ENCODE results near the gene CHRNA10.
A peak's percentile ranks its signal among the peaks of the same experiment; 100 is the strongest.

The CHRNA10 gene

DNA sequence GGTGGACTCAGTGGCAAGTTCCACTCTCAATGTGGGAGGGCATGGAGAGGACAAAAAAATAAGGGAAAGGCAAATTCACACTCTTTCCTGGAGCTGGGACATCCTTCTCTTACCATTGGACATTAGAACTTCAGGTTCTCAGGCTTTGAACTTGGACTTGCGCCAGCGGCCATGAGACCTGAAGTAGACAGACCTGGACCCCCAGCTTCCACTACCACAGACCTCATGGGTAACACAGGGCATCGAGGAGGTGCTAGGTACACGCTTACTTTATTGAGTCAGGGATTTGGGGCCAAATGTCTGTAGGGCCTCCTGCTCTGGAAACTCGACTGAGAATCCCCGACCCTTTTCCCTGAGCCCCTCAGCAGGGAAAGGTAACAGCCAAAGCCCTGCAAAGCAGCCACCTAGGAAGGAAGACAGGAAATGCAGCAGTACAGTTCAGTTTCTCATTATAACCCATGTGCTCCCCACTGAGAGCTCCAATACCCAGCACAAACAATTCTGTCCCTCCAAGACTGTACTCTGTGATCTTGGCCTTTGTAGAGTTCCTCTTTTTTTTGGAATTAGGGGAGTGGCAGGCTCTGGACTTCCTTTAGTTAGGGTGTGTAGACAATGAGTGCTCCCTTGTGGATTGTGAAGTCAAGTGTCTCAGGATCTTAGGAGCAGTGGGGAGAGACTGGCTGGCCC is 5.7 kb downstream of the CHRNA10 start:
- no peak overlapping the region for H3K27ac ChIP-seq (replicated peaks; ENCODE audit: low read length)
- H3K9me3 ChIP-seq (replicated peaks in 1 of 2; ENCODE audit: control insufficient read depth in 2 of 2, insufficient read depth in 1 of 2, low read depth in 1 of 2, low read length in 2 of 2), result peaks cover 0 to 1% of the 10 kb centered on the region in 2 donors
- no peak for DNase-seq (ENCODE audit: low spot score)
- no peaks in the 10 kb centered on the region for H3K4me1 ChIP-seq (ENCODE audit: control insufficient read depth in 2 of 2, insufficient read depth in 1 of 2, low read depth in 1 of 2, low read length in 2 of 2)
- no peak overlapping the region for H2BK120ac ChIP-seq (ENCODE audit: low read depth, low read length)
- no peak overlapping the region for H3K9ac ChIP-seq (ENCODE audit: low read depth, low read length, poor library complexity)
- H3K14ac ChIP-seq (ENCODE audit: low read length), result no peak overlapping the region
- no peak overlapping the region for H2BK15ac ChIP-seq (ENCODE audit: low read length)
- no peak overlapping the region for H2AK5ac ChIP-seq (ENCODE audit: low read depth, low read length)
- no peak overlapping the region for H2AFZ ChIP-seq (ENCODE audit: low read length)
- H3K79me1 ChIP-seq (ENCODE audit: low read depth, low read length), result no peaks in the 10 kb centered on the region
- no peaks in the 10 kb centered on the region for H3K27me3 ChIP-seq (ENCODE audit: control insufficient read depth in 3 of 3, insufficient read depth in 3 of 3, low read depth in 1 of 3, low read length in 3 of 3)
- no peak overlapping the region for H3K4me2 ChIP-seq (ENCODE audit: insufficient read depth, low read length, poor library complexity, severe bottlenecking)
- no peak overlapping the region for H2BK5ac ChIP-seq (ENCODE audit: low read length)
- H4K8ac ChIP-seq (ENCODE audit: low read depth, low read length), result no peak overlapping the region
- WGBS, 2 donors (ENCODE audit: extremely low coverage in 2 of 2, insufficient read length in 2 of 2, insufficient replicate concordance in 1 of 2), result no CpG with 5 or more reads among the region's 6 CpGs
- H3K4ac ChIP-seq (ENCODE audit: low read length), result no peak overlapping the region
- no peak overlapping the region for H3K23ac ChIP-seq (ENCODE audit: low read depth, low read length, poor library complexity)
- no peak overlapping the region for H4K91ac ChIP-seq (ENCODE audit: low read depth, low read length, poor library complexity)
- H3K4me3 ChIP-seq (ENCODE audit: low read length in 2 of 2), result no peak overlapping the region
- peaks cover 17 to 58% of the 10 kb centered on the region in 2 donors for H3K36me3 ChIP-seq (replicated peaks in 1 of 2; ENCODE audit: control insufficient read depth in 2 of 2, insufficient read depth in 2 of 2, low read length in 2 of 2)
- H3K18ac ChIP-seq (ENCODE audit: low read length), result no peak overlapping the region
- no peak overlapping the region for H2BK12ac ChIP-seq (ENCODE audit: low read length)

DNA sequence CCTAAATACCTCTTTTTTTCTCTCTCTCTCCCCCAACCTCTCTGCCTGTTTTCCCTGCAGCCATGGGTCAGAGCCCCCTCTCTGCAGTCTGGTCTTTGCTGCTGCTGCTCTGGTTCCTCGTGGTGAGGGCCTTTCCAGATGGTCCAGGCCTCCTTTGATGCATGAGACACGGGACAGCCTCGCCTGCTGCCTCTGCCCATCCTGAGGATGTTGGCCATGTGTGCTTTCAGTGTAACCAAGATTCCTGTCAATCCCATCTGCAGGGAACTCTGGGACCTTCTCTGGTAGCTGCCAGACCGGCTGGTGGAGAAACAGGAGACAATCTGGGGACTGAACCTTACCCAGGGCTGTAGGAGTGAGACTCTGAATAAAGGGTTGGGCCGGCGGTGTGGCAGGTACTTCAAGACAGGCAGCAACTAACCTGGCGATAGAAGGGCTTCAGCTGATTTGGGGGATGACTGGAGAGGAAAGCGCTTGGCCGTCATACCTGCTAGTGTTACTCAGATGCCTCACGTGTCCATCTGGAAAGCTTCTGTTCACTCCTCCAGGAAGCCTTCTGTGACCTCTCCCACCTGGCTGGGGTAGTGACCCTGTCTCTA is 7.1 kb downstream of the CHRNA10 start:
- peaks cover 0 to 1% of the 10 kb centered on the region in 2 donors for H3K9me3 ChIP-seq (replicated peaks in 1 of 2; ENCODE audit: control insufficient read depth in 2 of 2, insufficient read depth in 1 of 2, low read depth in 1 of 2, low read length in 2 of 2)
- H3K79me1 ChIP-seq (ENCODE audit: low read depth, low read length), result no peaks in the 10 kb centered on the region
- no CpG with 5 or more reads among the region's 10 CpGs for WGBS, 2 donors (ENCODE audit: extremely low coverage in 2 of 2, insufficient read length in 2 of 2, insufficient replicate concordance in 1 of 2)
- no peak overlapping the region for H3K14ac ChIP-seq (ENCODE audit: low read length)
- H3K4me2 ChIP-seq (ENCODE audit: insufficient read depth, low read length, poor library complexity, severe bottlenecking), result no peak overlapping the region
- H3K4me3 ChIP-seq (ENCODE audit: low read length in 2 of 2), result no peak overlapping the region
- H2BK120ac ChIP-seq (ENCODE audit: low read depth, low read length), result no peak overlapping the region
- H3K27ac ChIP-seq (replicated peaks; ENCODE audit: low read length), result no peak overlapping the region
- H3K9ac ChIP-seq (ENCODE audit: low read depth, low read length, poor library complexity), result no peak overlapping the region
- H2AK5ac ChIP-seq (ENCODE audit: low read depth, low read length), result no peak overlapping the region
- H2BK5ac ChIP-seq (ENCODE audit: low read length), result no peak overlapping the region
- no peak overlapping the region for H2BK12ac ChIP-seq (ENCODE audit: low read length)
- H3K23ac ChIP-seq (ENCODE audit: low read depth, low read length, poor library complexity), result no peak overlapping the region
- no peak for DNase-seq (ENCODE audit: low spot score)
- no peak overlapping the region for H4K91ac ChIP-seq (ENCODE audit: low read depth, low read length, poor library complexity)
- H3K4ac ChIP-seq (ENCODE audit: low read length), result no peak overlapping the region
- no peaks in the 10 kb centered on the region for H3K27me3 ChIP-seq (ENCODE audit: control insufficient read depth in 3 of 3, insufficient read depth in 3 of 3, low read depth in 1 of 3, low read length in 3 of 3)
- H3K36me3 ChIP-seq (replicated peaks in 1 of 2; ENCODE audit: control insufficient read depth in 2 of 2, insufficient read depth in 2 of 2, low read length in 2 of 2), result peaks cover 13 to 45% of the 10 kb centered on the region in 2 donors
- H4K8ac ChIP-seq (ENCODE audit: low read depth, low read length), result no peak overlapping the region
- H3K4me1 ChIP-seq (ENCODE audit: control insufficient read depth in 2 of 2, insufficient read depth in 1 of 2, low read depth in 1 of 2, low read length in 2 of 2), result no peaks in the 10 kb centered on the region
- H2BK15ac ChIP-seq (ENCODE audit: low read length), result no peak overlapping the region
- no peak overlapping the region for H2AFZ ChIP-seq (ENCODE audit: low read length)
- no peak overlapping the region for H3K18ac ChIP-seq (ENCODE audit: low read length)

DNA sequence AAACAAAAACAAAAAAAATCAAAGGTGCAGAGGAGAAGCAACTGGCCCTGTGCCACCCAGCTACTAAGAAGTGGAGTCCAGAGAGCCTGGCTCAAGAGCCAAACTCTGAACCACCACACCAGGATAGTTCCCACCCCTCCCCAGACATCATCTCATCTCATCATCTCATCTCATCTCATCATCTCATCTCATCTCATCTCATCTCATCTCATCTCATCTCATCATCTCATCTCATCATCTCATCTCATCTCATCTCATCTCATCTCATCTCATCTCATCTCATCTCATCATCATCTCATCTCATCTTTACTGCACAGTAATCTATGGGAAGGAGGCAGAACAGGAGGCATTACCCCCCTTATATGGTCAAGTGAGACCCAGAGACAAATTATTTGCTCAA is 8.3 kb downstream of the CHRNA10 start:
- H3K4me1 ChIP-seq (ENCODE audit: control insufficient read depth in 2 of 2, insufficient read depth in 1 of 2, low read depth in 1 of 2, low read length in 2 of 2), result no peaks in the 10 kb centered on the region
- H3K23ac ChIP-seq (ENCODE audit: low read depth, low read length, poor library complexity), result no peak overlapping the region
- no peak overlapping the region for H2BK120ac ChIP-seq (ENCODE audit: low read depth, low read length)
- H3K79me1 ChIP-seq (ENCODE audit: low read depth, low read length), result no peaks in the 10 kb centered on the region
- H4K91ac ChIP-seq (ENCODE audit: low read depth, low read length, poor library complexity), result no peak overlapping the region
- no peak overlapping the region for H3K9ac ChIP-seq (ENCODE audit: low read depth, low read length, poor library complexity)
- no peak overlapping the region for H3K14ac ChIP-seq (ENCODE audit: low read length)
- no peak overlapping the region for H3K18ac ChIP-seq (ENCODE audit: low read length)
- peaks cover 10 to 38% of the 10 kb centered on the region in 2 donors for H3K36me3 ChIP-seq (replicated peaks in 1 of 2; ENCODE audit: control insufficient read depth in 2 of 2, insufficient read depth in 2 of 2, low read length in 2 of 2)
- H2BK15ac ChIP-seq (ENCODE audit: low read length), result no peak overlapping the region
- H3K4me3 ChIP-seq (ENCODE audit: low read length in 2 of 2), result no peak overlapping the region
- no peak overlapping the region for H2AFZ ChIP-seq (ENCODE audit: low read length)
- H2AK5ac ChIP-seq (ENCODE audit: low read depth, low read length), result no peak overlapping the region
- H2BK5ac ChIP-seq (ENCODE audit: low read length), result no peak overlapping the region
- no peak for DNase-seq (ENCODE audit: low spot score)
- H3K9me3 ChIP-seq (replicated peaks in 1 of 2; ENCODE audit: control insufficient read depth in 2 of 2, insufficient read depth in 1 of 2, low read depth in 1 of 2, low read length in 2 of 2), result peaks cover 0 to 1% of the 10 kb centered on the region in 2 donors
- H3K4me2 ChIP-seq (ENCODE audit: insufficient read depth, low read length, poor library complexity, severe bottlenecking), result no peak overlapping the region
- H3K4ac ChIP-seq (ENCODE audit: low read length), result no peak overlapping the region
- H2BK12ac ChIP-seq (ENCODE audit: low read length), result no peak overlapping the region
- no peaks in the 10 kb centered on the region for H3K27me3 ChIP-seq (ENCODE audit: control insufficient read depth in 3 of 3, insufficient read depth in 3 of 3, low read depth in 1 of 3, low read length in 3 of 3)
- no peak overlapping the region for H3K27ac ChIP-seq (replicated peaks; ENCODE audit: low read length)
- no peak overlapping the region for H4K8ac ChIP-seq (ENCODE audit: low read depth, low read length)

DNA sequence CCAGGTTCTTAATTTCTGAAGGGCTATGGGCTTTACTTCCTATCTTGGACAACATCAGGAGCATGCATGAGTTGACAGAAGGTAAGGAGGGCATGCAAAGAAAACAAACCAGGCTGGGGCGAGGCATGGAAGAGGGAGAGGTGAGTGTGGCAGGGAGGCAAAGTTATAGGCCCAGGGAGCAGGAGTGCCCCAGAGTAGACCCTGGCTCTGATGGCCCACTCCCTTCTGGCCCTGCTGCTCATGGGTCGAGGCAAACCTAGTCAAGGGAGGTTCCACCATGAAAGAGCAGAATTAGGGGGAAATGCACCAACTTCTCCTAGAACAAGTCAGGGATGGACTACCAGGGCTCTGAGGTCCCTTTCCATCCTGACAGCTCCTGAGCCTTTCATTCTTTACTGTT is 10.2 kb downstream of the CHRNA10 start:
- peak overlapping the region; percentile 8 for H3K18ac ChIP-seq (ENCODE audit: low read length)
- no peak overlapping the region for H2AFZ ChIP-seq (ENCODE audit: low read length)
- no CpG with 5 or more reads among the region's 2 CpGs for whole genome bisulfite sequencing, 2 donors (ENCODE audit: extremely low coverage in 2 of 2, insufficient read length in 2 of 2, insufficient replicate concordance in 1 of 2)
- no peak overlapping the region for H2BK15ac ChIP-seq (ENCODE audit: low read length)
- no peaks in the 10 kb centered on the region for H3K4me1 ChIP-seq (ENCODE audit: control insufficient read depth in 2 of 2, insufficient read depth in 1 of 2, low read depth in 1 of 2, low read length in 2 of 2)
- no peak overlapping the region for H2BK12ac ChIP-seq (ENCODE audit: low read length)
- no peak overlapping the region for H3K4me3 ChIP-seq (ENCODE audit: low read length in 2 of 2)
- no peak overlapping the region for H3K4me2 ChIP-seq (ENCODE audit: insufficient read depth, low read length, poor library complexity, severe bottlenecking)
- no peak overlapping the region for H3K14ac ChIP-seq (ENCODE audit: low read length)
- H3K79me1 ChIP-seq (ENCODE audit: low read depth, low read length), result no peaks in the 10 kb centered on the region
- H4K91ac ChIP-seq (ENCODE audit: low read depth, low read length, poor library complexity), result no peak overlapping the region
- H3K23ac ChIP-seq (ENCODE audit: low read depth, low read length, poor library complexity), result no peak overlapping the region
- H2BK120ac ChIP-seq (ENCODE audit: low read depth, low read length), result no peak overlapping the region
- no peak overlapping the region for H2AK5ac ChIP-seq (ENCODE audit: low read depth, low read length)
- H4K8ac ChIP-seq (ENCODE audit: low read depth, low read length), result no peak overlapping the region
- H3K9me3 ChIP-seq (replicated peaks in 1 of 2; ENCODE audit: control insufficient read depth in 2 of 2, insufficient read depth in 1 of 2, low read depth in 1 of 2, low read length in 2 of 2), result peaks cover 0 to 1% of the 10 kb centered on the region in 2 donors
- H3K36me3 ChIP-seq (replicated peaks in 1 of 2; ENCODE audit: control insufficient read depth in 2 of 2, insufficient read depth in 2 of 2, low read length in 2 of 2), result peaks cover 6 to 20% of the 10 kb centered on the region in 2 donors
- no peak for DNase-seq (ENCODE audit: low spot score)
- H3K27ac ChIP-seq (replicated peaks; ENCODE audit: low read length), result no peak overlapping the region
- H3K27me3 ChIP-seq (ENCODE audit: control insufficient read depth in 3 of 3, insufficient read depth in 3 of 3, low read depth in 1 of 3, low read length in 3 of 3), result no peaks in the 10 kb centered on the region
- no peak overlapping the region for H3K4ac ChIP-seq (ENCODE audit: low read length)
- no peak overlapping the region for H3K9ac ChIP-seq (ENCODE audit: low read depth, low read length, poor library complexity)
- no peak overlapping the region for H2BK5ac ChIP-seq (ENCODE audit: low read length)
